ENCODE measurements around the gene EME1.
A peak's percentile ranks its signal among the peaks of the same experiment; 100 is the strongest.
"Not testable (repeated sequence)": the region's sequence is repeated elsewhere in the genome, so short reads cannot be mapped to it uniquely, and the experiment has no call there.

EME1 gene, protein sequence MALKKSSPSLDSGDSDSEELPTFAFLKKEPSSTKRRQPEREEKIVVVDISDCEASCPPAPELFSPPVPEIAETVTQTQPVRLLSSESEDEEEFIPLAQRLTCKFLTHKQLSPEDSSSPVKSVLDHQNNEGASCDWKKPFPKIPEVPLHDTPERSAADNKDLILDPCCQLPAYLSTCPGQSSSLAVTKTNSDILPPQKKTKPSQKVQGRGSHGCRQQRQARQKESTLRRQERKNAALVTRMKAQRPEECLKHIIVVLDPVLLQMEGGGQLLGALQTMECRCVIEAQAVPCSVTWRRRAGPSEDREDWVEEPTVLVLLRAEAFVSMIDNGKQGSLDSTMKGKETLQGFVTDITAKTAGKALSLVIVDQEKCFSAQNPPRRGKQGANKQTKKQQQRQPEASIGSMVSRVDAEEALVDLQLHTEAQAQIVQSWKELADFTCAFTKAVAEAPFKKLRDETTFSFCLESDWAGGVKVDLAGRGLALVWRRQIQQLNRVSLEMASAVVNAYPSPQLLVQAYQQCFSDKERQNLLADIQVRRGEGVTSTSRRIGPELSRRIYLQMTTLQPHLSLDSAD

DNA sequence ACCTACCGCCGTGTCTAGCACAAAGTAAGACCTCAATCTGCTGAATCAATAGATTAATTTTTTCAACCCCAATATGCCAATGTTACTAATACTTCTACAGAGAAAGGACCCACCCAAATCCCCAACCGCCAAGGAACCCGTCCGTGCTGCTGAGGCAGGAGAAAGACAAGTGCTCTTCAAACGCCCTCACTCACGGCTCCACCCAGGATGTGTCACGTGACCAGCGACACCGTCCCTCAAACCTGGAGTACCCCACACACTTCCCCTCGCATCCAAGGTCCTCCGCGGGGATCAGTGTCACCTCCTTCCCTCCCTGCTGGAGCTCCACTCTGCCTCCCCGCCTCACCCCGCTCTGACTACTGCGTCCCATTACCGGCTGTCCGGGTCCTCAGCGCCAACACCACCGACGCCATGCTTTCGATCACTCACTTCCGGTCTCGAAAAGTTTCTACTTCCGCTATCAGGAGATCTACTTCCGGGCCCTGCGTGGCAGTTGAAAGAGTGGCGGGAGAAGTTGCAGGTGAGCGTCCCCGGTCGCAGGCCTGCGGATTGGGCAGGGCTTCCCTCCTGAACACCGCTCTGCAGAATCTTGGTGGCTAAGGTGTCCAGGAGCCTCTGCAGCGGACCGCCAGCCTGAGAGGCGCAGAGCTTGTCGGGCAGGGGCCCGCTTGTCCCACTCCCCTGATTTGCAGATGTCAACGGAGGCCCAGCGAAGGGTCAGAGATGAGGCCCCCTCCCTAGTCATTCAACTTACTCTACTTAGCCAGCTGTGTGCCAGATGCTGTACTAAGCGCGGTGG, at the start of gene EME1, which contains the start of gene MRPL27:
Gene EME1, plus strand, starts transcription at position 472 of the 799 bp plus-strand sequence. CDS start 1,980 bp downstream, outside the sequence.
Gene MRPL27, minus strand, starts transcription at position 427 of the 799 bp plus-strand sequence. Its CDS starts 14 bp downstream, at position 413.
- DNase-seq, result peak; percentile 50

DNA sequence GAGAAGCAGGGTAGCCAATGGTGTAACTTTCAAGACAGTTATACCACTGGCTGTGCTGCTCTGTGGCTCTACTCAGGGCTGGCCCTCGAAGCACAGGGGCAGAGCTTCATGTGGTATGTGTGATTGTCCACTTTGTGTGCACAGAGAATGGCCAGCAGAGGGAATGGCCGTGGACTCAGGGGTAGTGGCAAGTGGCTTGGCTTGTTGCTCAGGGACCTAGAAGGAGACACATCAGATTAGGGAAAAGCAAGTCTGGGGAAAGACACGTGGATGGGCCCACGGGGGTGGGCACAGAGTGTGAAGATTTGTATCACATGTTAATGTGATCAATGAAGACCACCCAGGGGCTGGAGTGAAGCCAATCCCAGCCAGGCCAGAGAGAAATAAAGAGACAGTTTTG, 47.1 kb upstream of the EME1 start:
- DNase-seq, result no peak

DNA sequence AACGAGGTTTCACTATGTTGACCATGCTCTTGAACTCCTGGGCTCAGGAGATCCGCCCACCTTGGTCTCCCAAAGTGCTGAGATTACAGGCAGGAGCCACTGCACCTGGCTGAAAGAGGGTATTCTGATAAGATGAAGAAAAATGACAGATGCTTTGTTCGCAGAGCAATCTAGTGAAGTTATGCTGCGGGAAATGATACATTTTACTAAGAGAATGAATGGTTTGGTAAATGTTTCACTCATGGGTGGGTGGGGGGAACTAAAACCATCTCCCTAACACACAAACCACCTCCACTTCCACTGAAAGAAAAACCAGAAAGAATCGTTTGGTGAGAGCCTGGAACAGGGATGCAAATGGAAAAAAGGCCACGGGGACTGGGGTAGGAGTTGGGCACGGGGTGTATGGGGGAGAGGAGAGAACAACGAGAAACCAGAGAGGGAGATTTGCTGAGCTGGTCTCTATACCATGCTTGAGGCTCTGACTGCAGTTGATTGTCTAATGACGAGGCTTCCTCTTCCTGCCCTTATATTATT, 46.1 kb upstream of the EME1 start:
- DNase-seq, result no peak

DNA sequence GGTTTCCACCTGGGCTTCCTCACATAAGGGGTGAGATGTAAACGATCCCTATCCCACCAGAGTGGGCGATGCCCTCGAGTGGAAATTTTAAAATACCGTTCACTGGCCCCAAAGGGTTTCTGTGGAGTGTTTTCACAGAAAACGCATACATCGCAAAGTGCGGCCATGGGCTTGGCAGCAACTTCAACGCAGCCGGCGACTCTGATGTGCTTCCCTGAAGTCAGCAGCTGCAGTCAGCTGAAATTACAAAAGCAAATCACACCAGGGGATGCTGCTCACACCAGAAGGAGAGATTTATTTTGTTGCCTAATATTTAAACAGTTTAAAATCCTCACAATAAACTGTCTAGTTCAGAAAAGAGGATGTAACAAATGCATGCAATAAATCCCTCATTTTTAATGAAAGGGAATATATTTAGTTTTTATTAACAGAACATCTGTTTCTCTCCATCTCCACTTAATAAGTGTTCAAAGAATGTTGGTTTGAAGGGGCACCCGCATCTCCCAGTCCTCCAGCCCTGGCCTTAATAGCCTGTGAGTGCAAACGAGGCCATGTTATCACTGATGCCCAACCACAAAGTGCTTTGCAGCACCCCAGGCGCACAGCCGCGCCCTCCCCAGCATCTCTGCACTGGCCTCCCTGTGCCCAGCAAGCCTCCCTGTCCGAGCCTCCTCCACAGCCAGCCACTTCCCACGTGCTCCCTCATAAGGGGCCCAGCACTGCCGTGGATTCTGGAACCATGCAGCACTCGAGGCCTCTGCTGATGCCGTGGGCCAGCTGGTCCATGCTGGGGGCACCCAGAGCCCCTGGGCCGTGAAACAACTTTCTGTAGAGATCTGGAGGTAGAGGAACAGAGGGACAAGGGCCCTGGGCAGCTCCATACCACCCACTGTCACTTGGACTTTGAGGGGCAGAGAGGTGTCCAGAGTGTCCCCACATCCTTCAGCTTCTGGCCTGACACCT, 44.4 kb upstream of the EME1 start:
- no peak for DNase-seq

DNA sequence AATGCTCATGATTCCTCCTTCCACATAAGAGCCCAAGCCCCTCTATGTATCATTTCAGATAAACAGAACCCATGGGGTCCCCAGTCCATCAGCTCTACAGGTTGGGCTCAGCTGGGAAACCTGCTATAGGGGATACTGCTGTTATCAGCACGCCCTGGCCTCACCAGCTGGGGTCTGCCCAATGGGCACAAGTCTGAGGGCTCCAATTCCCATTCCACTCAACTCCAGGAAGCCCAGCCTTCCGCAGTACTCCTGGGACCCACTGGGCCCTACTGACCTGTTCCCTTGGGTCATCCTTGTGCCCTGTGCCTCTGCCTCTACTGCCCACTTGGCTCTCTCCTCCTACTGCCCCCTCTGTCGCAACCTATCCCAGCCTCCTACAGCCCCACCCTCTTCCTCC, 43.3 kb upstream of the EME1 start:
- no peak for DNase-seq

DNA sequence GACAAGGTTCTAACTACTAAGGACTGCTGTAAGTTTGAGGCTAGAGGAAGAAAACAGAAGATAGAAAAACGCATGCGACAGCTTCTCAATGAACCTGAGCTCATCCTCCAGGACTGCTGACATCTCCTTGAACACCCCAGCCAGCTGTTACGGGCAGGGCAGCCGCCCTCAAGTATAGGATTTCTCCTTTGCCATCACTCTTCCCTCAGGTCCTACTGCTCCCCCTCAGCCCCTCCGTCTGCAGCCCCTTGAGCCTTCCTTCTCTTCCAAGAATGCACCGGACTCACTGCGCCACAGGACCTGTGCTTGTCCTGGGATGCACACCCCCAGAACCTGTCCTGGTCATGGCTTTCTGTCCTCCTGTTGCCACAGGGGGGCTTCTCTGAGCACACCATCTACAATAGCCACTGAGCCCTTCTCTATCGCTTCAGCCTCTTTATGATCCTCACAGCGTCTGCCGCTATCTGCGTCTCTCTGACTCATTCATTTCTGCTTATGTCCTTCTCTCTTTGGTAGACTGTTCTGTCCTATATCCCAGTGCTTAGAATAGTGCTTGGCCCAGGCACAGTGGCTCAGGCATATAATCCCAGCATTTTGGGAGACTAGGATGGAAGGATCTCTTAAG, 42.8 kb upstream of the EME1 start:
- DNase-seq, result no peak

DNA sequence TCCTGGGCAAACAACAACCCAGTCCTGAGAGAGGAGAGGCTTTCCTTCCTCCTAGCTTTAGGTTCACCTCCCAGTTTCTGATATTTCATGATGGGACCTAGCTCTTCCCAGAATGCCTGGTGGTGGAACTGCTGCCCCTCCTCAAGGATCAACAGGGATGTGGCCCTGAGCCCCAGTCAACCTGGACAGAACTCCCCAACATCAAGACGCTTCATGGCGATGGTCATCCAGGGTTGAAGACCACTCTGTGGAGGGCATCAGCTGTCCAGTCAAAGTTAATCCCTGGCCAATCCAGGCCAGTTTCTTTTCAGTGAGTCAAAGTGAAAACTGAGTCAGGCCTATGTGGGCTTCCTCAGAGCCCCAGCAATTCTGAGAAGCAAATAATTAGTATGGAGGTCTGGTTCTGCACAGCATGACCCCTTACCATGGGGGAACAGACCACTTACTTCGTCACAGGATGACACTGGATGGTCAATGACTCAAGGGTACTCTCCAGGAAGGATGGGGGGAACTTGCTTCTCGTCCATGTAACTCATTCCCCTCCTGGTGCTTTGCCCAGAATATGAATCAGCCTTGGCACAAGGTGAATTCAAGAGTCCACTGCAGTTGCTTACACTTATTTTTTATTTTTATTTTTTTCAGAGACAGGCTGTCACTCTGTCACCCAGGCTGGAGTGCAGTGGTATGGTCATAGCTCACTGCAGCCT, 41.8 kb upstream of the EME1 start:
- DNase-seq, result no peak

DNA sequence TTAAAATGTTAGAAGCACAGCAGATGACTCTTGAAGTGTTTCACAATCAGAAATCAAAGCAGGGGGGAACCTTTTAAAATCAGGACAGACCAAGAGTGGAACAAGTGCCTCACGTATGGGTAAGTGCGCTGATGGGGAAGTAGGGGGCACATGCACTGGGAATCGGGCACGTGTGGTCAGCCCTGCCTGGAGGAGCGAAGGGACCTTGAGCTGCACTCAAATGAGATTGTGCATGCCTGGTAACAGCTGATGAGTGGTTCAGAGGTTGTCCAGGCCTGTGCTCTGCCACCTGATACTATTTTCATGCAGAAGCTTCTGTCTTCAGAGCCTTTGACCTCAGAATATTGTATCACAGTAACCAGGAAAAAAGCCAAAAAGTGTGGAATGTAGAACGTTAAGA, 40.8 kb upstream of the EME1 start:
- DNase-seq, result no peak

DNA sequence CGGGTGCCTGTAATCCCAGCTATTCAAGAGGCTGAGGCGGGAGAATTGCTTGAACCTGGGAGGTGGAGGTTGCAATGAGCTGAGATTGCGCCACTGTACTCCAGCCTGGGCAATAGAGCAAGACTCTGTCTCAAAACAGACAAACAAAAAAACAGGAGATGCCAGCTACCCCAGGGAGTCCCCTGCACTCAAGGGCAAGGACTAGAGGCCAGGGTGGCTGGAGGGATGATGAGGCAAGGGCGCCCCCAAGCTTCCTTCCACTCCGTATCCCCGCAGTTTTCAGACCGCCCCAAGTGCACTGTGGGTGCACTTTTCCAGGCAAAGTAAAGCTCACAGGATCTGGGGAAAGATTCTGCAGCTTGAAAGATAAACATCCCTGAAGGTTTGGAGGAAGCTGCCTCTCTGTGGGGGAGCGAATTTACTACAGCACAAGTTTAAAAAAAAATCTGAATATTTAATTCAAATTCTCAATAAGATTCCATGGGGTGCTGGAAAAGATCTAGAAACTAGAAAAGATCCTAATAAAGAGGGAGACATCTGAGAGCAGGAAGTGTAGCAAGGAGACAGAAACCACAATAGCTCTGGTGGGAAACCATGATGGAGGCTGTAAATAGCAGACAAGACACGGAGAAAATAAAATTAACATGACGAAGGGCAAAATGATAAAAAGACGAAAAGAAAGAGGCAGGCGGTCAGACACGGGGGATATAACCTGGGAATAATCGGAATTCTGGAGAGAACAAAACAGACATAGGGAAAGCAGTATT, 39.6 kb upstream of the EME1 start:
- not testable (repeated sequence) for DNase-seq

DNA sequence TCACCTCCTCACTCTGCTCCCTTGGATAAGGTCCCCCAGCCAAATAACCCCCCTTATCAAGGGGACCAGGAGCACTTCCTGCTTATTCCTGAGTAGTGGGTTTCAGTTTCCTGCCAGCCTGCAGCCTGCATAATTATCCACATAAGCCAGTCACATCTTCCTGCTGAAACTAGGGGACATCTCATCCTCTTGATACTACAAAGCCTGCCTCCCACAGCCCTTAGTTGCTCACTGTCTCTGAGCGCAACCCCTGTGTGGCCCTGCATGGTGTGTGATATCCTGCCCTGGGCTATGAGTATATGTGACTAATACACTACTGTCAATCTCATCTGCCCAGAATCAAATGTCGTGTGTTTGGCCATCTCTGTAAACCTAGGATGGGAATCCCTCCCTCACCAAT, 35.1 kb upstream of the EME1 start:
- no peak for DNase-seq

DNA sequence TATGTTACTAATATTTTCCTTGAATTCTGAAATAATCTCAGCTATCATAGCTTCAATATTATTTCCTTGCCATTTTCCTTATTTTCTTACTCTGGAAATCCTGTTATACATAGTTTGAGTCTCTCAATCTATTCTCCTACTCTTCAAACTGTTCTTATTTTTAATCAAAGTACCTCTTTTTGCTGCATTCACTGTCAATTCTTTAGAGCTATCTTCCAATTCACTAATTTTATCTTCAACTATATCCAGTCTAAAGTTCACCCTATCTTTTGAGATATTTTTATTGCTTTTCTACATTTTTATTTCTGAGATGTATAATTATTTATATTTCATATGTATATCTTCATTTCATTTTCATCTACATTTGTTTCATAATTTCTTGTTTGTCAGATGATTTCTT, 34.4 kb upstream of the EME1 start:
- no peak for DNase-seq

DNA sequence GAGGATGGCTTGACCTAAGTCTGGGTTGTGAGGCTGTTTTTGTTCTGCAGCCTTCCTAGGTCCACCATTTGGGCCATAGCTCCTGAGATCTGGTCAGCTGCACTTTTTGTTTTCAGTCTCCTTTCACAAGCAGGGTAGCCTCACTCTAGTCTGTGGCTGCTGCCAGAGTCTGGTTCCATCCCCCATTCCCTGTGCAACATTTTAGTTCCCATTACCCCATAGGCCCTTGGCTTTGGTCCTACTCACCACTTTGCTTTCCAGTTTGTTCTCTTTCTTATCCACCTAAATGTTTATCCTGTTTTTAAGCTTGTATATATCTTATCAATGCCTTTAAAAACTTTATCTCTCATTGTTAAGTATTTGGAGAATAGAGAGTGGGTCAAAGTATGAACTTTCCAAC, 33.6 kb upstream of the EME1 start:
- no peak for DNase-seq

DNA sequence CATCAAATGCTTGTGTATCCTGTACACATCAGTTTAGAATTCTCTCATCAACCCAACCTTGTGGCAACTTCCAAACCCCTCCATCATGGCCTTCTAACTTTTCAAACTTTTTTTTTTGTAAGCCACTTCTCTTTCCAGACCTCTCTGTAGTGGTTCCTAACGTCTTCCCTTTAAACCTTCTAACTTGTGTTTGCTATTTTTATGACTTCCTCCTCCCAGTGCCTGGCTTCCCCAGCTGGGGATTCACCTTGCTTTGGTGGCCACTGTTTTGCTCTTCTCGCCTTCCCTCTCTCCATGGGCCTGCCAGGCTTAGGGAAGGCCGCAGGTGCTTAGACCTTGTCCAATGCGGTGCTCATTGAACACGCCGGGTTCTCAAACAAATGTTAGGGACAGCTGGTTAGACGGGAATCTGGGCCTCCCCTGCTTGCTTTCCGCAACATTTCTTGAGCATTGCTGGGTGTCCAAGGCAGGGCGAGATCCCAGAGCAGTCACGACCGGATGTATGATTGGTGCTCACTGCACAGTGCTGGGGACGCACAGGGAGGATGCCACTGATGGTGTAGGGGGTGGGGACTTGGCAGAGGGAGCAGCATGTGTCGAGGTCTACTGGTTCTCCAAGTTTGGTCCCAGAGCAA, 28.2 kb upstream of the EME1 start:
- no peak for DNase-seq

DNA sequence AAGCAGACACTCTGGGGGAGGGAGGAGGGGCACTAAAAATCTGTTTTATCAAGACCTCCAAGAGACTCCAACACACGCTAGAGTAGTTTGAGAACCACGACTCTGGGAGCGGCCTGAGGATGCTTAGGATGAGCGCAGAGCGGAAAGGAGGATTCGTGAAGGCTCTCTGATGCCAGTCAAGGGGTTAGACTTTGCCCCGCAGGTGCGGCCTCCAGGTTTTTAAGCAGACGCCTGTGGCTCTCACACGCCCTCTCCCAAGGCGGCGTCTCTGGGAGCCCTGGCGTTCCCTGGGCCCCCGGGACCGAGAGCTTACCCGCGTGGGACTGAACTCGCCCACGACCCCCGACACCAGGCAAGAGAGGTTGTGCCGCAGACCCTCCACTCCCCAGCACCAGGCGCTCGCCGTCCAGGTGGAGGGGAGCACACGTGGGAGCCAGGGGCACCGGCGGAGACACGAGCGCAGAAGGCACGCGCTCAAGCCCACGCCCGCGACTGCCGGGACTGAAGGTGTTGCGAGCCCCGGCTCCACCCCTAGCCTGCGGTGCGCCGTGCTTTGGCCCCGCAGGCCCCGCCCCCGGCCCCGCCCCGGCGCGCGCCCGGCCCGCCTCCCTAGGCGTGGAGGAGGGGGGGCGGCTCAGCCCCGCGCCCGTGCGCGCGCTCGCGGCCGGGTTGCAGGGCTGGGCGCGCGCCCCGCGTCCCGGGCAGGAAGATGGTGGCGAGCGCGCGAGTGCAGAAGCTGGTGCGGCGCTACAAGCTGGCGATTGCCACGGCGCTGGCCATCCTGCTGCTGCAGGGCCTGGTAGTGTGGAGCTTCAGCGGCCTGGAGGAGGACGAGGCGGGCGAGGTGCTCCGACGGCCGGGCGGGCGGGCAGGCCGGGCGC, 27.4 kb upstream of the EME1 start, which contains the start of gene XYLT2:
Gene XYLT2, plus strand, starts transcription at position 695 of the 881 bp plus-strand sequence. Its CDS starts 15 bp downstream, at position 710.
- no peak for DNase-seq

DNA sequence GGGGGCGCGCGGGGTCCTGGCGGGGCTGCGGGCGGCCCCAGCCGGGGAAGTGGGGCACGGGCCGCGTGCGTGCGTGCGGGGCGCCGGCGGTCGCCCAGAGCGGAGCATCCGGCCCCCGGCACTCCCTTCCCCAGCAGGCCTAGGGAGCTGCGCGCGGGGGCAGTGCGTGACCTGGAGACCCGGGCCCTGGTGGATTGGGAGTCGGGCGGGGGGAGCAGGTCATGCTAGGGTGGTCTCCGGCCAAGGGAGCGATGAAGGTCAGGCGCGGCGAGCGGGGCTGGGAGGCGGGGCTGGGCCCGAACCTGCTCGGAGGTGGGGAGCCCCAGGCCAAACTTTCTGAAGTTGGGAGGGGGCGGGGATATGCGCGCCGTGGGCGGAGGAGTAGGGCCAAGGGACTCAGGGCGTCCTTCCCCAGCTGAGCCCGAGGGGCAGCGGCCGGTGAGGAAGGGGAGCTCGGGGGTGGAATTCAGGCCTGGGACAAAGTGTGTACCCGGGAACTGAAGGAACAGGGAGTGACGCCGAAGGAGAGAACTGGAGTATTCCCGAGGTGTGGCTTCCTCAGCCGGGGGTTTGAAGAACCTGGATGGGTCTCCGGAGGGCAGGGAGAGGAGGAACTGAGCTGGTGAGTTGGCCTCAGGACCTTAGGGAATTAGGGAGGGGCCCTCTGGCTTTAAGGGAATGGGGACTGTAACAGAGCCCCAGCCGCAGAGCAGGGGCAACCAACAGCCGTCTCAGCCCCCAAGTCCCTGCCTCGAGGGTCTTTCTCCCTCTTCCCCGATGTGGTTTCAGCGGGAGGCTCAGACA, 26.5 kb upstream of the EME1 start:
- DNase-seq, result no peak

DNA sequence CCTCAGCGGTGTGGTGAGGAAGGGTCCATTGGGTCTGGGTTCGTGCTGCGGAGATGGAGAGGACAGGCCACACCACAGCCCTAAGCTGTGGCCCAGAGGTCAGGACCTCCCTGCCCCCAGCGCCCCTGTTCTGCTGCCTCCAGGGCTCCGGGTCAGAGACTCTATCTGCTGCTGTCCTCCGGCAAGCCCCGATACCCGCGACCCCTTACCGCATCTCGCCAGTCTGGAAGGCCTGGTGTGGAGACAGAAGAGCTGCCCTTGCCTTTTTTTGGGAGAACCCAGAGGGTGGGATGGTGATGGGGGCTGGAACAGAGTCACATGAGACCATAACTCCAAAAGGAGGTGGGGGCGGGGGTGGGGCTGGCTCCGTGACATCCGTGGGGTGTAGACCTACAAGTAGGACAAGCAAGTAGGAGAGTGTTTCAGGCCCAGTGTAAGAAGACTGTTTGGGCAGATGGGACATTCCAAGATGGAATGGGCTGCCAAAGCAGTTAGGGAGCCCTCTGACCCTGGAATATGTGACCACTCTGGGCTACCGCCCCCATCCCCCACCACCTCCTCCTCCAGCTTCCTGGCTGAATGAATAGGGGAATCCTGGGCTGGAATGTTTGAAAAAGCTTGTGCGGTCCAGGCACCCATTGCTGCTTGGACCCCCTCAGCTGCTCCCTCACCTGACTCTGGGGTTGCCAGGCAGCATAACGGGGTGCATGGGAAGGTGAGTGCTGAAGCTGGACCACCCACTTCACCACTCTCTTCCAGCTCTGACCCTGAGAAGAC, 25.7 kb upstream of the EME1 start:
- DNase-seq, result no peak

DNA sequence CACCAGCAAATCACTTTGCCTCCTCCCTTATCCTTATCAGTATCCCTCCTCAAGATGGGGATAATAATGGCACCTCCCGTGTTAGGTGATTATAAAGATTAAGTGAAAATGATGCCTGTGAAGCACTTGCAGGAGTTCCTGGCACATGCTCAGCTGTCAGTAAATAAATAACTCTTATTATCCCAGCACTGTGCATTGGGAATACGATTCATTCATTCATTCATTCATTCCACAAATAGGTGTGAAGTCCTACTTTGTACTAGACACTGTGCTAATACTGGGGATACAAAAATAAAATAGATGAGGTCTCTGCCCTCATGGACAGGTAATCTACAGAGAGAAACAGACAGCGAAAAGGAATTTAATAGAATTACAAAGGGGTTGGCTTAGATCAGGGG, 25.1 kb upstream of the EME1 start:
- DNase-seq, result no peak

All from SIG-M5 (cell line).